ENCODE data around the gene SYK.

- TF ChIP-seq CTCF (IDR thresholded peaks at IDR 0.05) (no peak), EZH2 (IDR thresholded peaks at IDR 0.05; ENCODE audit: borderline replicate concordance, insufficient read depth, low read depth, low read length, poor library complexity, severe bottlenecking) (no peak)
Observed at GRCh38 chr9:90888941-90889340, 87.3 kb downstream of the SYK start.

All from B cell (primary cell).